ENCODE results near the gene NTM.

GRCh38 chr11:131510662-131511061, 140.2 kb downstream of the NTM start:
- TF ChIP-seq CTCF (IDR thresholded peaks at IDR 0.05) (no peak), POLR2A (IDR thresholded peaks at IDR 0.05) (no peak)
